Measurements from ENCODE around the gene ST7.
A peak's percentile ranks its signal among the peaks of the same experiment; 100 is the strongest.

The ST7 gene

GRCh38 chr7:117032810-117033209 lies 79.5 kb downstream of the ST7 start:
- DNase-seq (ENCODE audit: low spot score), result no peak
- no peak for TF ChIP-seq CTCF (IDR thresholded peaks at IDR 0.05)
- Histone ChIP-seq H3K4me3 (no peak overlapping the region), H3K27ac (no peak overlapping the region)

- DNase-seq (ENCODE audit: low spot score), result no peak
- TF ChIP-seq CTCF (IDR thresholded peaks at IDR 0.05), result no peak
Measured at GRCh38 chr7:117034851-117035464, 81.7 kb downstream of the ST7 start.

DNA sequence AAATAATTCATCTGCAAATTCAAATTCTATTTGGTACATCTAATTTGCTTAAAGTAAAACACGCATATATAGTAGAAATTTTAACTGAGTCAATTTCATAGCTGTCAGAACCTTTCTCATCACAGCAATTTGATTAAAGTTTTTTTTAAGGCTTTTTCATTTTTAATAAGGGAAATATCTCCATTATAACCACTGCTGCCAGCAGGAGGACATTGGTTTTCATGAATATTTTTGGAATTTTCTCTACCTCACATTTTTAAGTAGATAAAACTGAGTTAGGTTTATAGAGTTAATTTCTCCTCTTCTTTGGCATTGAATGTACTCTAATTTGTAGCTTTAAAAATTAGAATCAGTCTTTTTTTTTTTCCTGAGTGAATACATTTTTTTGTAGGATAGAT lies 82.2 kb downstream of the ST7 start:
- H3K27ac ChIP-seq, result no peak overlapping the region
- TF ChIP-seq CTCF (IDR thresholded peaks at IDR 0.05), result no peak

More at GRCh38 chr7:117034851-117035464, 81.7 kb downstream of the ST7 start:
- no peak overlapping the region for H3K27ac ChIP-seq
- no peak overlapping the region for H3K4me3 ChIP-seq

DNA sequence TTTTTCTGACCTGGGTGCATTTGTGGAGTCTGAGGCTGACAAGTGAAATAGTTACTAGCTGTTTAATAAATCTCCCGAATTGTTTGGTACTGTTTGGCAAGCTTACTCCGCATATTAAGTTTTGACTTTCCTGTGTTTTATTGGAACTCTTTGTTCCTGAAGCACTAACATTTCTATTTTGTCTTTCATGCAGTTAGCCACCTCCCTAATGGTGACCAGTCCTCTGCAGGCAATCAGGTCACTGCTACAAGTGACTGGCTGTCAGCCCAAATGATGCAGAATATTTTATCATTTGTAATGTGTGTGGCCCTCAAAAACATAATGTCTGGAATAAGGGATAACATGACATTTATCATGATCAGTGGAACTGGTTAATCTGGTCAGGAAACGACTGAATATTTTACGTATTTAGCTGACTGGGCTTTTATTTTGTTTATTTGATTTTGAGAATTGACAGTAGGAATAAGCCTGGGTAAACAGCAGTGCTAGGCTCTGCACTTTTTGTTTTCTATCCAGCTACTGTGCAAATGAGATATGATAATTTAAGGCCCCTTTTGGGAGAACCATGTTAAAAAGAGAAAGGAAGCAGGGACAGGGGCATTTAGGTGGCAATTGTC lies 82.9 kb downstream of the ST7 start:
- Histone ChIP-seq H3K4me3 (peak overlapping the region; percentile 17), H3K27ac (no peak overlapping the region)
- no peak for TF ChIP-seq CTCF (IDR thresholded peaks at IDR 0.05)
- DNase-seq (ENCODE audit: low spot score), result no peak

More for the DNA sequence above, 82.2 kb downstream of the ST7 start:
- H3K4me3 ChIP-seq, result no peak overlapping the region
- no peak for DNase-seq (ENCODE audit: low spot score)

DNA sequence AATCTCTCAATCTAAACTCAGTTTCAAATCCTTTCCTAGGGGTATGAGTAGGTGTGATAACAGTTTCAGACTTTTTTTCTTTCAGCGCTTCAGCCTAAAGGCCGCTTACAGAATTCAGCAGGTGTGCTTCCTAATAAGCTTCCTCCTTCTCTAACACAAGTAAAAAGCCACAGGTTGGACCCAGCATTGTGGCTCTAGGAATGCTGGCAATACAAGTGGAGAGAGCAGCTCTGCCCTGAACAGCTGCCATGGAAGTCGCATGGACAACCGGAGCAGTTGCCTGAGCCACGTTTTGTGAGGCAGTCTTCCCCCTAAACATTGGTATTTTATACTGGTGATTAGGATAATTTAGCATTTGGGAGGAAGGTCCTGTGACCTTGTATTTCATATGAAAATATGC lies 83.5 kb downstream of the ST7 start:
- DNase-seq (ENCODE audit: low spot score), result no peak
- H3K27ac ChIP-seq, result peak overlapping the region in 1 of 2 donors; percentile 4
- no peak overlapping the region for H3K4me3 ChIP-seq
- TF ChIP-seq CTCF (IDR thresholded peaks at IDR 0.05), result no peak

- no peak for DNase-seq (ENCODE audit: low spot score)
- H3K4me3 ChIP-seq, result no peak overlapping the region
- TF ChIP-seq CTCF (IDR thresholded peaks at IDR 0.05), result no peak
- peak overlapping the region in 1 of 2 donors; percentile 18 for H3K27ac ChIP-seq
Measured at GRCh38 chr7:117038408-117038807, 85.1 kb downstream of the ST7 start.

- H3K4me3 ChIP-seq, result no peak overlapping the region
- peak overlapping the region in 1 of 2 donors; percentile 26 for H3K27ac ChIP-seq
- no peak for DNase-seq (ENCODE audit: low spot score)
- no peak for TF ChIP-seq CTCF (IDR thresholded peaks at IDR 0.05)
Measured at GRCh38 chr7:117041007-117041406, 87.7 kb downstream of the ST7 start.
